Mesenchymal stem cell (in vitro differentiated cells and primary cell): ENCODE data around the gene ATAD2B.

ENCODE experiments used
- DNase-seq: peaks from one replicate; pipeline ENCODE4 v3.0.0-alpha.2; 2013
- H2AFZ ChIP-seq: one replicate; pipeline ENCODE4 v1.6.1; 2013; ENCODE audit warnings: low read depth, mild to moderate bottlenecking, control low read depth, inconsistent platforms, low read length, moderate library complexity
- H2AK5ac ChIP-seq: 2 replicates; pipeline ENCODE4 v1.6.1; 2013; ENCODE audit warnings: low read length, moderate library complexity, mild to moderate bottlenecking, inconsistent platforms; ENCODE audit not compliant: severe bottlenecking
- H2BK120ac ChIP-seq: one replicate; pipeline ENCODE4 v1.6.1; 2013; ENCODE audit warnings: low read depth, mild to moderate bottlenecking, inconsistent platforms, low read length, moderate library complexity
- H2BK12ac ChIP-seq, 2 experiments: one replicate each; pipeline ENCODE4 v1.6.1; 2013; ENCODE audit warnings: inconsistent platforms in 2 of 2, low read length in 2 of 2, mild to moderate bottlenecking in 2 of 2, moderate library complexity in 2 of 2, control low read depth in 1 of 2
- H2BK15ac ChIP-seq: one replicate; pipeline ENCODE4 v1.6.1; 2013; ENCODE audit warnings: mild to moderate bottlenecking, low read depth, inconsistent platforms; ENCODE audit not compliant: poor library complexity, severe bottlenecking
- H2BK5ac ChIP-seq: 2 replicates; pipeline ENCODE4 v1.6.1; 2013; ENCODE audit warnings: low read depth, mild to moderate bottlenecking, low read length, control low read depth, inconsistent platforms; ENCODE audit not compliant: poor library complexity, severe bottlenecking
- H3K14ac ChIP-seq, 2 experiments: one replicate each; pipeline ENCODE4 v1.6.1; 2013; ENCODE audit warnings: inconsistent platforms in 2 of 2, low read length in 2 of 2, control low read depth in 1 of 2, mild to moderate bottlenecking in 1 of 2, moderate library complexity in 1 of 2
- H3K18ac ChIP-seq, 2 experiments: one replicate each; pipeline ENCODE4 v1.6.1; 2013; ENCODE audit warnings: inconsistent platforms in 2 of 2, low read length in 2 of 2, control low read depth in 1 of 2, low read depth in 1 of 2, mild to moderate bottlenecking in 1 of 2
- H3K23ac ChIP-seq, 2 experiments: one replicate each; pipeline ENCODE4 v1.6.1; 2013; ENCODE audit warnings: inconsistent platforms in 2 of 2, low read length in 2 of 2, mild to moderate bottlenecking in 2 of 2, moderate library complexity in 2 of 2, control low read depth in 1 of 2
- H3K27ac ChIP-seq: 2 replicates; pipeline ENCODE4 v1.5.1; 2013; ENCODE audit warnings: mild to moderate bottlenecking, moderate library complexity, low read length, control low read depth, inconsistent platforms; ENCODE audit not compliant: poor library complexity, severe bottlenecking
- H3K27me3 ChIP-seq, 2 experiments: 2 replicates each; pipeline versions ENCODE4 v1.6.1 to v1.7.0; 2013; ENCODE audit warnings: low read length in 2 of 2, mild to moderate bottlenecking in 2 of 2, moderate library complexity in 2 of 2, control low read depth in 1 of 2, inconsistent platforms in 1 of 2; ENCODE audit not compliant: control insufficient read depth in 1 of 2, insufficient read depth in 1 of 2
- H3K36me3 ChIP-seq, 2 experiments: 2 replicates each; pipeline versions ENCODE4 v1.6.1 to v1.7.0; 2013; ENCODE audit warnings: low read length in 2 of 2, control low read depth in 1 of 2, inconsistent platforms in 1 of 2, low read depth in 1 of 2, mild to moderate bottlenecking in 1 of 2; ENCODE audit not compliant: insufficient read depth in 2 of 2, control insufficient read depth in 1 of 2
- H3K4ac ChIP-seq, 2 experiments: one replicate each; pipeline ENCODE4 v1.6.1; 2013; ENCODE audit warnings: inconsistent platforms in 2 of 2, low read length in 2 of 2, mild to moderate bottlenecking in 2 of 2, moderate library complexity in 2 of 2, control low read depth in 1 of 2, low read depth in 1 of 2
- H3K4me1 ChIP-seq: 2 replicates; pipeline ENCODE4 v1.6.1; 2013; ENCODE audit warnings: low read depth, low read length, control low read depth; ENCODE audit not compliant: control insufficient read depth, insufficient read depth
- H3K4me2 ChIP-seq: 2 replicates; pipeline ENCODE4 v1.6.1; 2013; ENCODE audit warnings: low read length, mild to moderate bottlenecking, inconsistent platforms; ENCODE audit not compliant: poor library complexity, severe bottlenecking
- H3K4me3 ChIP-seq, 2 experiments: 2 replicates each; pipeline versions ENCODE4 v1.5.1 to v1.7.0; 2013; ENCODE audit warnings: low read length in 2 of 2, mild to moderate bottlenecking in 2 of 2, control low read depth in 1 of 2, low read depth in 1 of 2; ENCODE audit not compliant: insufficient read depth in 1 of 2
- H3K79me1 ChIP-seq: replicated peaks from 2 replicates; pipeline ENCODE4 v1.6.1; 2013; ENCODE audit warnings: mild to moderate bottlenecking, control low read depth, low read length, inconsistent platforms; ENCODE audit not compliant: poor library complexity, severe bottlenecking
- H3K9ac ChIP-seq: 2 replicates; pipeline ENCODE4 v1.7.0; 2013; ENCODE audit warnings: mild to moderate bottlenecking, low read length, moderate library complexity
- H3K9me3 ChIP-seq: 2 replicates; pipeline ENCODE4 v1.7.0; 2013; ENCODE audit warnings: mild to moderate bottlenecking, low read length; ENCODE audit not compliant: control insufficient read depth
- H4K8ac ChIP-seq: one replicate; pipeline ENCODE4 v1.6.1; 2013; ENCODE audit warnings: inconsistent platforms, mild to moderate bottlenecking, low read length, moderate library complexity
- H4K91ac ChIP-seq: one replicate; pipeline ENCODE4 v1.6.1; 2013; ENCODE audit warnings: mild to moderate bottlenecking, low read length, inconsistent platforms
- WGBS: methylation state at CpG from one replicate; pipeline ENCODE4 v1.1.7; 2013; ENCODE audit warnings: mixed read lengths; 5-methylcytosine and 5-hydroxymethylcytosine counted together

The ATAD2B gene

DNA sequence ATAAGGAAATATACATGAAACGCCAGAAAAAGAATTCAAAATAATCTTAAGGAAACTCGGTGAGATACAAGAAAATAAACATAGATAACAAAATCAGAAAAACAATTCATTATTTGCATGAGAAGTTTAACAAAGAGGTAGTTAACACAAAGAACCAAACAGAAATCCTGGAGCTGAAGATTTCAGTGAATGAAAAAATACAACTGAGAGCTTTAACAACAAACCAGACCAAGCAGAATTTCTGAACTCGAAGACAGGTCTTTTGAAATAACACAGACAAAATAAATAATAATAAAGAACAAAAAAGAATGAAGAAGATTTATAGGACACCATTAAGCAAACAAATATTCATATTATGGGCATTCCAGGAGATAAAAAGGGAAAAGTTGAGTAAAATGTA is 204.7 kb downstream of the ATAD2B start:
- no peak for DNase-seq
- H3K18ac ChIP-seq: no peak overlapping the region

GRCh38 chr2:23721454-23721826 is 205.5 kb downstream of the ATAD2B start:
- WGBS: 96% methylated on average over 2 of the region's 2 CpGs
- H3K23ac ChIP-seq: no peak overlapping the region
- no peak for DNase-seq
- no peak overlapping the region for H3K27ac ChIP-seq
- H3K36me3 ChIP-seq: peaks cover 16 to 22% of the 10 kb centered on the region in 2 experiments
- H4K8ac ChIP-seq: no peak overlapping the region
- H2BK15ac ChIP-seq: no peak overlapping the region
- no peak overlapping the region for H2BK5ac ChIP-seq
- H4K91ac ChIP-seq: no peak overlapping the region
- H3K4me2 ChIP-seq: no peak overlapping the region
- H3K4ac ChIP-seq: no peak overlapping the region
- H3K4me1 ChIP-seq: peaks cover 2% of the 10 kb centered on the region
- no peak overlapping the region for H2BK120ac ChIP-seq
- H3K9me3 ChIP-seq: peaks cover 31% of the 10 kb centered on the region
- no peak overlapping the region for H2AK5ac ChIP-seq
- no peak overlapping the region for H2BK12ac ChIP-seq
- H2AFZ ChIP-seq: no peak overlapping the region
- no peak overlapping the region for H3K14ac ChIP-seq
- no peaks in the 10 kb centered on the region for H3K27me3 ChIP-seq
- no peak overlapping the region for H3K9ac ChIP-seq
- H3K4me3 ChIP-seq: no peak overlapping the region
- no peak overlapping the region for H3K18ac ChIP-seq
- H3K79me1 ChIP-seq: peaks cover 19% of the 10 kb centered on the region

More for the DNA sequence above, 204.7 kb downstream of the ATAD2B start:
- peaks cover 19% of the 10 kb centered on the region for H3K79me1 ChIP-seq
- H3K27ac ChIP-seq: no peak overlapping the region
- 100% methylated on average over 1 of the region's 3 CpGs for WGBS
- no peak overlapping the region for H2BK15ac ChIP-seq
- H3K9me3 ChIP-seq: peaks cover 31% of the 10 kb centered on the region
- H3K14ac ChIP-seq: no peak overlapping the region
- H3K27me3 ChIP-seq: no peaks in the 10 kb centered on the region
- no peak overlapping the region for H2BK120ac ChIP-seq
- peaks cover 2% of the 10 kb centered on the region for H3K4me1 ChIP-seq
- no peak overlapping the region for H4K8ac ChIP-seq
- no peak overlapping the region for H3K23ac ChIP-seq
- no peak overlapping the region for H3K4ac ChIP-seq
- H3K9ac ChIP-seq: no peak overlapping the region
- H3K36me3 ChIP-seq: peaks cover 18 to 22% of the 10 kb centered on the region in 2 experiments
- H3K4me3 ChIP-seq: no peak overlapping the region
- H2AFZ ChIP-seq: no peak overlapping the region
- no peak overlapping the region for H2BK5ac ChIP-seq
- no peak overlapping the region for H3K4me2 ChIP-seq
- no peak overlapping the region for H4K91ac ChIP-seq
- no peak overlapping the region for H2BK12ac ChIP-seq
- no peak overlapping the region for H2AK5ac ChIP-seq

GRCh38 chr2:23720705-23721453 is 206.0 kb downstream of the ATAD2B start:
- H3K4me3 ChIP-seq: no peak overlapping the region
- DNase-seq: no peak
- no peak overlapping the region for H2BK5ac ChIP-seq
- peaks cover 19% of the 10 kb centered on the region for H3K79me1 ChIP-seq
- no peak overlapping the region for H3K9ac ChIP-seq
- peak overlapping the region in 1 of 2 experiments; percentile 44 for H3K14ac ChIP-seq
- H2AFZ ChIP-seq: no peak overlapping the region
- H4K8ac ChIP-seq: no peak overlapping the region
- H2BK12ac ChIP-seq: no peak overlapping the region
- H3K27me3 ChIP-seq: no peaks in the 10 kb centered on the region
- 87% methylated on average over 4 of the region's 4 CpGs for WGBS
- H3K18ac ChIP-seq: no peak overlapping the region
- peaks cover 2% of the 10 kb centered on the region for H3K4me1 ChIP-seq
- no peak overlapping the region for H2BK15ac ChIP-seq
- peaks cover 31% of the 10 kb centered on the region for H3K9me3 ChIP-seq
- no peak overlapping the region for H3K4me2 ChIP-seq
- no peak overlapping the region for H3K4ac ChIP-seq
- no peak overlapping the region for H4K91ac ChIP-seq
- H3K27ac ChIP-seq: no peak overlapping the region
- H2AK5ac ChIP-seq: no peak overlapping the region
- no peak overlapping the region for H2BK120ac ChIP-seq
- H3K36me3 ChIP-seq: peaks cover 10 to 22% of the 10 kb centered on the region in 2 experiments
- peak overlapping the region in 1 of 2 experiments; percentile 48 for H3K23ac ChIP-seq

GRCh38 chr2:23719716-23720115 is 207.2 kb downstream of the ATAD2B start:
- Histone ChIP-seq H3K14ac (peak overlapping the region in 1 of 2 experiments; percentile 15), H3K9ac (no peak overlapping the region), H3K23ac (no peak overlapping the region), H3K4me1 (peaks cover 2% of the 10 kb centered on the region), H2AFZ (no peak overlapping the region), H4K91ac (no peak overlapping the region), H3K9me3 (peaks cover 25% of the 10 kb centered on the region), H4K8ac (no peak overlapping the region), H3K4ac (no peak overlapping the region), H3K18ac (no peak overlapping the region), H3K27ac (no peak overlapping the region), H2AK5ac (no peak overlapping the region), H3K4me3 (no peak overlapping the region), H3K79me1 (peaks cover 19% of the 10 kb centered on the region), H2BK12ac (no peak overlapping the region), H3K27me3 (no peaks in the 10 kb centered on the region), H2BK120ac (no peak overlapping the region), H2BK15ac (no peak overlapping the region), H3K4me2 (no peak overlapping the region), H2BK5ac (no peak overlapping the region), H3K36me3 (peaks cover 7 to 22% of the 10 kb centered on the region in 2 experiments)
- 92% methylated on average over 5 of the region's 5 CpGs for WGBS
- no peak for DNase-seq
